Measurements from ENCODE around the gene DBN1.

The DBN1 gene

GRCh38 chr5:177440990-177441780 lies 32.2 kb downstream of the DBN1 start:
- DNase-seq, result no peak

- DNase-seq, result no peak
Measured at GRCh38 chr5:177440211-177440989, 33.0 kb downstream of the DBN1 start.

- no peak for DNase-seq
Measured at GRCh38 chr5:177439518-177440053, 33.8 kb downstream of the DBN1 start.

GRCh38 chr5:177438468-177438867 lies 35.0 kb downstream of the DBN1 start:
- DNase-seq, result no peak

GRCh38 chr5:177437623-177438022 lies 35.8 kb downstream of the DBN1 start:
- no peak for DNase-seq

- DNase-seq, result no peak
Measured at GRCh38 chr5:177435847-177436536, 37.4 kb downstream of the DBN1 start.

- no peak for DNase-seq
Measured at GRCh38 chr5:177434942-177435738, 38.3 kb downstream of the DBN1 start.

- DNase-seq, result no peak
Measured at GRCh38 chr5:177434437-177434836, 39.0 kb downstream of the DBN1 start.

- DNase-seq, result no peak
Measured at GRCh38 chr5:177433658-177434217, 39.7 kb downstream of the DBN1 start.

- no peak for DNase-seq
Measured at GRCh38 chr5:177432839-177433657, 40.4 kb downstream of the DBN1 start.

- no peak for DNase-seq
Measured at GRCh38 chr5:177432143-177432838, 41.1 kb downstream of the DBN1 start.

- DNase-seq, result no peak
Measured at GRCh38 chr5:177431317-177432142, 41.9 kb downstream of the DBN1 start.

- no peak for DNase-seq
Measured at GRCh38 chr5:177430972-177431316, 42.5 kb downstream of the DBN1 start.

- no peak for DNase-seq
Measured at GRCh38 chr5:177430140-177430951, 43.1 kb downstream of the DBN1 start.

GRCh38 chr5:177429248-177430040 lies 44.0 kb downstream of the DBN1 start:
- no peak for DNase-seq

- no peak for DNase-seq
Measured at GRCh38 chr5:177428574-177429217, 44.7 kb downstream of the DBN1 start.

GRCh38 chr5:177427919-177428573 lies 45.4 kb downstream of the DBN1 start:
- DNase-seq, result no peak

All from HCEC 1CT (cell line).